GM12872 (cell line): ENCODE measurements around the gene PPP1R3G.

ENCODE experiments used
- CTCF ChIP-seq: IDR thresholded peaks from 3 replicates; pipeline ENCODE4 v1.5.1; 2011; ENCODE audit warnings: low read depth, mild to moderate bottlenecking, low read length, moderate library complexity; ENCODE audit not compliant: insufficient read depth

PPP1R3G gene

DNA sequence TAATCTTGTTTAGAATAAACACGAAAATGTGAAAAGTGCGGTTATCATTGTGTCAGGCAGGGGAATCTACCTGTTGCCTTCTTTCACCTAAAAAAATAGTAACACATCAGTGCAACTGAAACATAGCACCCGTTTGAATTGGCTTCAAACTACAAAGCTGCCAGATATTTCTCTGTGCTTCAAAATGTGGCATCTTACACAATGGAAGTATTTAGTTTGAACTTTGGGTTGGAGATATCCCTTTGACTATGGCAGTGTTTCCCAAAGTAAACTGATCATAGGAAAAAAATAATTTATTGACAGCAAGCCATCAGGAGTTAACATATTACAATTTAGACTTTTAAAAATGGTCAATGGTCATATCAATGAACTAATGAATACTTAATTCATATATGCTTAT, 3.6 kb downstream of the PPP1R3G start:
- TF ChIP-seq CTCF = no peak

GRCh38 chr6:5089481-5090438, 4.6 kb downstream of the PPP1R3G start:
- no peak for TF ChIP-seq CTCF

DNA sequence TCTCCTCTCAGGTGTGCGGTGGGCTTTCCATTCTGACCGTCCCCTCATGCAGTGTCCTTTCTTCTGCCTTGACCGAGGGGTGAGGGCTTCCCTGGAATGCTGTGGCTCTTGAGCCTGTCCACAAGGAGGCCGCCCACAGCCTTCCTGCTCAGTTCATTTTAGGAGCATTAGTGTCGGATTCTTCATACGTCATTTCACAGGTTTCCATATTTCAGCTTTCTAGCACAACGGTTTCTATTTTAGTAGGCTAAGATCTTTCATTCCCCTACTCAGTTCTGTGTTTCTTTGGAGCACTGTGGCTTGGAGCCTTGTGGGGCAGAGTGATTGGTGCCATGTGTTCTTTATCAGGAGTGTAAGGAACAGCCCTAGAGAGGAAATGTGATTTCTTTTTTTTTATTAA, 5.5 kb downstream of the PPP1R3G start:
- TF ChIP-seq CTCF = no peak

GRCh38 chr6:5091210-5092069, 6.3 kb downstream of the PPP1R3G start:
- TF ChIP-seq CTCF = no peak

- TF ChIP-seq CTCF = no peak
These were observed 8.3 kb downstream of the PPP1R3G start for GRCh38 chr6:5093231-5094015.

- TF ChIP-seq CTCF = no peak
These were observed 9.2 kb downstream of the PPP1R3G start for GRCh38 chr6:5094327-5094726.
